Naive B cell (primary cell): Measurements from ENCODE around the gene MPND. TPM values are rescaled to one million over a fixed set of nuclear protein-coding genes. Genes with fewer than 3 reads are reported as not detected.
A peak's percentile ranks its signal among the peaks of the same experiment; 100 is the strongest.

Experiments used
- ATAC-seq, 2 donors: fragments of 150-1000 bp; cut with Tn5 transposase; 2 replicates each; pipeline ENCODE4 v1.10.0; 2021; ENCODE audit warnings: low read depth in 2 of 2, mild to moderate bottlenecking in 2 of 2, moderate library complexity in 2 of 2
- DNase-seq: peaks from one replicate; pipeline ENCODE4 v3.0.0; 2022
- H3K27ac Mint-ChIP-seq, 6 donors: one replicate each; pipeline ENCODE4 v1.8.0; 2020 to 2022; ENCODE audit warnings: mild to moderate bottlenecking in 6 of 6, mixed read lengths in 6 of 6, moderate library complexity in 5 of 6, inconsistent platforms in 2 of 6
- H3K27me3 Mint-ChIP-seq, 3 donors: one replicate each; pipeline ENCODE4 v1.8.0; 2021 to 2022; ENCODE audit warnings: mixed read lengths in 3 of 3, mild to moderate bottlenecking in 1 of 3
- H3K36me3 Mint-ChIP-seq, 2 donors: one replicate each; pipeline ENCODE4 v1.8.0; 2020 to 2022; ENCODE audit warnings: mixed read lengths in 2 of 2, inconsistent platforms in 1 of 2, mild to moderate bottlenecking in 1 of 2
- H3K4me1 Mint-ChIP-seq, 3 donors: one replicate each; pipeline ENCODE4 v1.8.0; 2020 to 2022; ENCODE audit warnings: mixed read lengths in 3 of 3, inconsistent platforms in 1 of 3, mild to moderate bottlenecking in 1 of 3, moderate library complexity in 1 of 3
- H3K4me3 Mint-ChIP-seq, 8 donors: one replicate each; pipeline ENCODE4 v1.8.0; 2020 to 2022; ENCODE audit warnings: mild to moderate bottlenecking in 8 of 8, mixed read lengths in 8 of 8, moderate library complexity in 8 of 8, inconsistent platforms in 2 of 8
- H3K9me3 Mint-ChIP-seq, 7 donors: one replicate each; pipeline ENCODE4 v1.8.0; 2020 to 2022; ENCODE audit warnings: mixed read lengths in 7 of 7, mild to moderate bottlenecking in 5 of 7, inconsistent platforms in 2 of 7, moderate library complexity in 1 of 7
- polyA plus RNA-seq, 6 donors: library from polyadenylated mRNA; unstranded; fragments of 300-500 nt; fragmentation: Illumina TruSeq; gene quantifications; one replicate each; pipeline ENCODE4 v1.2.3, GENCODE V29; 2021; ENCODE audit warnings: low read depth in 6 of 6

The MPND gene
- polyA plus RNA-seq, 6 donors from 2014 or later, result 4.6 to 6.3 (median 5.4) TPM

DNA sequence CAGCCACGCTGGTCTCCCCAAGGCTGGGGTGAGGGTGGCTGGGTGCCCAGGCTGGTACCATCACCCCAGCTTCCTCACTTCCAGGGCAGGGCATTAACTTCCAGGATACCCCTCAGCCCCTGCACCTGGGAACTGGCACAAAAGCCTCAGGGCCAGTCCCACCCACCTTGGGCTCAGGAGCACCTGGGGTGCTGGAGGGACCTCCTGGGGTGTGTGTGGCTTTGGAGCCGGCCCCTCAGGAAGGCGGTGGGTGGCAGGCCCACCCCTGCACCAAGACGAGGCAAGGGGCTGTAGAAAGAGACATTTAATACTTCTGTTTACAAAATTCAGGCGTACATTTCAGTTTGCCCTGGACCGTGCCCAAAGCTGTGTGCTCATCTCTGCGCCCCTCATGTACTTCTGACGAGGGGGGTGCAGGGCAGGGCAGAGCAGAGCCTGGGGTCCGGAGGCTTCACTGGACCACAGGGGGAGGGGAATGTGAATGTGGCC lies 16.8 kb downstream of the MPND start:
- Mint-ChIP-seq H3K4me1 (no peaks in the 10 kb centered on the region), H3K27me3 (no peaks in the 10 kb centered on the region), H3K27ac (peak overlapping the region in 2 of 6 donors; percentile 42 to 65), H3K9me3 (no peaks in the 10 kb centered on the region), H3K4me3 (no peak overlapping the region), H3K36me3 (no peaks in the 10 kb centered on the region)
- no peak for ATAC-seq
- DNase-seq, result no peak

DNA sequence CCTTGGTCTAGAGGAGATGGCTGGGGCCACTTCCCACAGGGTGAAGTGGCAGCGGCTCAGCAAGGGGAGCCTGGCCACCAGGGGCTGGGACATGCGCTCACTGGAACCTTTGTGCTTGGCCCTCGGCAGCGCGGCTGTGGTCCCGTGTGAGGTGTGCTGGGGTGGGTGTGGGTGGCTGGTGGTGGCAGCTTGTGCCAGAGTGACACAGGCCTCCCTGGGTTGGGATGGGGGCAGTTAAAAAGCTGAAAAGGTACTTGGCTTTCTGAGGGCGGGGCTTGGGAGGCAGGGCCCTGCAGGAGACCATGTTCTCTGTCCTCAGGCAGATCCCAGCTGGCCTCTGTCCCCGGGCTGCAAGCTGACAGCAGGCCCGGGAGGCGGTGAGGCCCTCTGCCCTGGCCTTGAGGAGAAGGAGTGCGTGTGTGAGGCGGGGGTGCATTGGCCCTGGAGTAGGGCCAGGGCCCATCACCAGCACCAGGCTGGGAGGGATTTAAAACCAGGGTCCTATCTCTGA lies 17.3 kb downstream of the MPND start:
- Mint-ChIP-seq H3K4me1 (no peaks in the 10 kb centered on the region), H3K27ac (peak overlapping the region in 2 of 6 donors; percentile 65 to 84), H3K27me3 (no peaks in the 10 kb centered on the region), H3K9me3 (no peaks in the 10 kb centered on the region), H3K4me3 (no peak overlapping the region), H3K36me3 (no peaks in the 10 kb centered on the region)
- no peak for DNase-seq
- no peak for ATAC-seq

DNA sequence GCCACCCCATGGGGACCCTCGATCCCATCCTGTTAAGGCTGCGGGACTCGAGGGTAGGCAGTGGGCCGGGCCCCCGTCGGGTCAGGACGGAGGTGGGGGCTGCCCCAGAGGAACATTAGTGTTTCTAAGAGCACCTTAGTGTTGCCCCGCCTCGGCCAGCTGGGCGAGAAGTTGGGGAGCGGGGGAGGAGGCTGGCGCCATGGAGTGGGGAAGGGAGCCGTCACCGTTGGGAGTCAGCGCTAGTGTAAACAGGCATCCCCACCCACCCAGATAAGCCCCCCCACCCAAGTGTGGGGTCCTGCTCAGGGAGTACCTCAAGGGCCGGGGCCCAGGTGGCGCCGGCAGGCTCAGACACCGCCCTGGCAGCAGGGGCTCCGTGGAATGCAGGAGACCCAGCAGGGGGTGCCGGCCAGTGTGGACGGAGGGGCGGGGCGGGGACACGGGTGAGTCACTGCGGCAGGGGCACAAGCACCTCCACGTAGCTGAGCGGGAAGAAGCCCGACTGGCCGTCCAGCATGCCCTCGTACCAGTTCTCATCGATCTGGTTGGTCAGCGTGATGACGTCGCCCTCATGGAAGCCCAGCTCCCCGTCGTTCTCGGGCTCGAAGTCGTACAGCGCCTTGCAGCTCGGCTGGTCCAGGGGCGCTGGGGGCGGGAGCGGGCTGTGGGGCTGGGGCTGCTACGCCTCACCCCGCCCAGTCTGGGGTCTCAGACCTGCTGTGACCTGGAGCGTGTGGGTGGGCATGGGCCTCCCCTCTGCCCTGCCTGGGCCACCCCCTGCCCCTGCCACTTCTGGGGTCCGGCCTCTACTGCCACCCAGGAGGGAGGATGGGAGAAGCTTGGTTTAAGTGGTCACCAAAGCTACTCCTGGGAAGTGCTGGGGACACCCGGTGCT lies 18.0 kb downstream of the MPND start:
- Mint-ChIP-seq H3K36me3 (no peaks in the 10 kb centered on the region), H3K27me3 (no peaks in the 10 kb centered on the region), H3K4me3 (no peak overlapping the region)

DNA sequence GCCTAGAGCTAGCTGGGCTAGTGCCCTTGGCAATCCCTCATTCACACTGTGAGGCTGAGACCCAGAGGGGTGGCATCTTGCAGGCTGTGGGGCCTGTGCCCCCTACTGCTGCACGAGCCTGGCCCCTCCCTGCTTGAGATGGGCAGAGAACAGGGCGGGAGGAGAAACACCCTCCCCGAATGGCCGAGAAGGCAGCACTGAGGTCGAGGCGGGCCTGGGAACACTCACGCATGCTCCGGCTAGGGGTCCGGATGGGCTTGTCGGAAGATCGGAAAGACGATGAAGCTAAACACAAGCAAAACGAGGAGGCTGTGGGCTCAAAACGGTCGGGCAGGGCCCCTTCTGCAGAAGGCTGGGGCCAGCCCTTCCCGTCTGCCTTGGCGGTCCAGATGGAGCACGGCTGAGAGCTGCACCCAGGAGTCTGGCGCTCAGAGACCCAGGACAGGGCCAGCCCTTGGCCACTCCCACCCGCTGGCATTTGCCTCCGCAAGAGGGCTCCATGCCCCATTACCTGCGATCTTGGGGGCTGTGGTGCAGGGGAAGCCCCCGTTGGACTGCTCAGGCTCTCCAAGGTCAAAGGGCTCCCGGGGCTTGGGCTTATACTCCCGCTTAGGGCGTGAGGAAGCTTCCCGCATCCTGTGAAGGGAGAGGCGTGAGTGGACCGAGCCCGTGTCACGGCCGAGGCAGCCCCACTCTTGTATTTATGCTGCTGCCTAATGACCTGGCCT lies 18.9 kb downstream of the MPND start:
- no peak overlapping the region for H3K27ac Mint-ChIP-seq
- peaks cover 0 to 4% (median 3%) of the 10 kb centered on the region in 3 donors for H3K4me1 Mint-ChIP-seq
- ATAC-seq (no peak), DNase-seq (no peak)
- no peaks in the 10 kb centered on the region for H3K36me3 Mint-ChIP-seq
- no peak overlapping the region for H3K4me3 Mint-ChIP-seq
- no peaks in the 10 kb centered on the region for H3K27me3 Mint-ChIP-seq
- H3K9me3 Mint-ChIP-seq, result no peaks in the 10 kb centered on the region

More for the DNA sequence above, 18.0 kb downstream of the MPND start:
- Mint-ChIP-seq H3K4me1 (peaks cover 0 to 1% (median 0%) of the 10 kb centered on the region in 3 donors), H3K27ac (peak overlapping the region in 1 of 6 donors; percentile 84), H3K9me3 (no peaks in the 10 kb centered on the region)
- ATAC-seq (no peak), DNase-seq (no peak)

DNA sequence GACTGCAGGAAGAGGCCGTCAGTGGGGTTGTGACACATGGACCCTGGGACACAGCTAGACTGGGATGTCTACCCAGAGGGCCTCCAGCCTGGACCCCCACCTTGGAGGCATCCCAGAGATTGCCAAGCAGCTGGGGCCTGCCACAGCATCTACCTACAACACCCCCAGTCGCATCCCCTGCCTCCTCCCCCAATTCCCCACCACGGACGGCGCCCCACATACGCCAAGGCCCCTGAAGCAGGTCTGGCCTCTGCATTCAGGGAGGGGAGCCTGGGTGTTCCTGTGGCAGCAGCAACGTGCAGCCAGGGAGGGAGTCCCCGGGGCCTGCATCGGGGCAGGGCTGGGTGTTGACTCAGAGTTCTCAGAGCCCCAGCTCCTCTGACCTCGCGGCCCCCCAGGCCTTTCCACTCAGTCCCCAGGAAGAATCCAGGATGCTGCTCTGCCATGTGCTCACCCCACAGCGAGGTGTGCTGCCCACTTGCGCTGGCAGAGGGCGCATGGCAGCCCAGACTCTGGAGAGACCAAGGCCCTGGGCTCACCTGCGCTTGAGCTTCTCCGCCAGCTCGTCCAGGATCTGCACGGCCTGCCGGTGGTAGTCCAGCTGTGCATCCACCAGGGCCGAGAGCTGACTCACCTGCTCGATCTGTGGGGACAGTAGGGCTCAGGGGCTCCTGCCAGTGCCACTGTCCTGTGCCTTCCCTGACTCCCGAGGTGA lies 19.6 kb downstream of the MPND start:
- no peak overlapping the region for H3K27ac Mint-ChIP-seq

DNA sequence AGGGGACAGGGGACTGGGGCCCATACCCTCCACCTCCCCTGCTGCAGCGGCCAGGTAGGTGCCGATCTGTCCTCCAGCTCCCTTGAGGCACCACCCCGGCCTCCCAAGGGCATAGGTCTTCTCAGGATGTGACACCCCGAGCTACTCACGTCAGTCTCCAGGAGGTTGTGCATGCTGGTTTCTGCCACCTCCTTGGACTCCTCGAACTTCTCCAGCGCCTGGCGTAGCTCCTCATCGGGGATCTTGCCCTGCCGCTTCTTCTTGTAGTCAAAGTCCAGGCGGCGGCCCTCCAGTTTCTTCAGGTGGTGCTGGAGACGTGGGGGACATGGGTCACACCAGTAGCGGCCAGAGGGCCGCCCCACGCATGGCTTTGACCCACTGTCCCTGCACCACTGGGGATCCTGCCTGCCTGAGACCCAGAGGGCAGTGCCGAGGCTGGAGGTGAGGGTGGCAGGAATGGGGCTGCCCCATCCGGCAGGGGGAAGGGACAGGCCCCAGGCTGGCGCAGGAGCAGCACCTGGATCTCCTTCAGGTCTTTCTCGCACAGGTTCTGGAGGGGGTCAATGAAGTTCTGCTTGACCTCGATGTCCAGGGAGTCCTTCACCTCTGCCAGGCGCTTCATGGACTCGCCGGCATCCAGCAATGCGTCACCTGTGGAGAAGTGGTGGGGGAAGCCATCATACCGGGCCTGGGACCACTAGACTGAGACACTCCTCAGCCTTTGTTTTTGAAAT lies 20.4 kb downstream of the MPND start:
- Mint-ChIP-seq H3K4me1 (peaks cover 12 to 15% (median 13%) of the 10 kb centered on the region in 3 donors), H3K4me3 (no peak overlapping the region), H3K27ac (peak overlapping the region in 1 of 6 donors; percentile 38), H3K36me3 (no peaks in the 10 kb centered on the region), H3K27me3 (no peaks in the 10 kb centered on the region), H3K9me3 (no peaks in the 10 kb centered on the region)
- DNase-seq (no peak), ATAC-seq (no peak)

More for the DNA sequence above, 19.6 kb downstream of the MPND start:
- ATAC-seq (no peak), DNase-seq (no peak)
- Mint-ChIP-seq H3K4me3 (no peak overlapping the region), H3K36me3 (no peaks in the 10 kb centered on the region), H3K9me3 (no peaks in the 10 kb centered on the region), H3K27me3 (no peaks in the 10 kb centered on the region), H3K4me1 (peaks cover 4 to 9% (median 8%) of the 10 kb centered on the region in 3 donors)

DNA sequence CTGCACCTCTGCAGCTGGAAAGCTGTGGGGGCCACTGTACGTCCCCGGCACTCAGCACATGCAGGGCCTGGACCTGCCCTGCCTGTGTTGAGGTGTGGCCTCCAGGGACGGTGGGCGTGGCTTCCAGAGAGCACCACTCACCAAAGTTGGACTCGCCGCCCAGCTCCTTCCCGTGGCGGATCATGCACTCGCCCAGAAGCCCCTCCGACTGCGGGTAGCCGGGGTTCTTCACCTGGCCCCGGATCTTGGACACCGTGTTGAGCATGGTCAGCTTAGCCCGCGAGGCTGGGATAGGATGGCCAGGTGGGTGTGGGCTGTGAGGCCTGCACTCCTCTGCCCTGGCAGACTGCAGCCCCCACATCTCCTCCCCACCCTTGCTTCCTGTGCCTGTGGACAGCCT lies 22.0 kb downstream of the MPND start:
- no peaks in the 10 kb centered on the region for H3K27me3 Mint-ChIP-seq
- no peak overlapping the region for H3K4me3 Mint-ChIP-seq
- DNase-seq, result no peak
- H3K27ac Mint-ChIP-seq, result no peak overlapping the region
- H3K9me3 Mint-ChIP-seq, result no peaks in the 10 kb centered on the region
- no peaks in the 10 kb centered on the region for H3K36me3 Mint-ChIP-seq
- H3K4me1 Mint-ChIP-seq, result peaks cover 23 to 27% (median 26%) of the 10 kb centered on the region in 3 donors
- ATAC-seq, result no peak

DNA sequence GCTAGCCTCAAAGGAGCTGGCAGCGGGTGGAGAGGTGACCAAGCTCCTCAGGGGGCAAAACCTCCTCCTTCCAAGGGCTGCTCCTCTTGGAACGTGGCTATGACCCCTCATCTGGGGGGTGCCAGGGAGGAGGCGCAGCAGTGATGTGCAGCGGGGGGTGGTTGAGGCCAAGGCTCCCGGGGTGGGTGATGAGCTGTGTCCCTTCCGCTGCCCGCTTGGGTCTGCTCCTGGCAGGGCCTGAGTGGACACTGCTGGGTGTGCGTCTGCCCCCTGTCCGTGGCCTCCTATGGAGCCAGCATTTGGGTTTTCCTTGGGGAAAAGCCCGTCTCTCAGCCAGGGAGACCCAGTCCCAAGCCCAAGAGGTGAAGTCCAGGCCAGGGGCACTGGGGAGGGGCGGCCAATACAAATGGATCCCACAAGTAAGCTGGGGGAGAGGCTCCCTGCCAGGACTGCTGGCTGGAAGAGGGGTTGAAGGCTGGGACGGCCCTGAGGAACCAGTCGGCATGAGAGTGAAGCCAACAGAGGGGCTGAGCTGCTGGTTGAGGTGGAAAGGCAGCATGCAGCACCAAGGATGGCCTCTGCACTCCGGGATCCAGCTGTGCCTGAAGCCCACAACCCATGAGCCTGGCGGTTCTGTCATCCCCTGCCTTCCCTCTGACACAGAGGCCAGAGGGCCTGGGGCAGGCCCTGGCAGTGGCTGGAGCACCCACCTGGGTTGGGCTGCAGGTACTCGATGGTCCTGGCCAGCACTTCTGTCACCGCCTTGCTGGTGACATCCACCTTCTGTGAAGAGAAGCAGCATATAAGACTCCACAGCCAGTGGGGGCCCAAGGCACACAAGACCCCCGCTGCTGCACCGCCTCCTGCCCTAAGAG lies 22.7 kb downstream of the MPND start:
- no peak for DNase-seq
- H3K27ac Mint-ChIP-seq, result peak overlapping the region in 4 of 6 donors; percentile 42 to 94 (median 77)
- no peak overlapping the region for H3K4me3 Mint-ChIP-seq
- peaks cover 25 to 34% (median 33%) of the 10 kb centered on the region in 3 donors for H3K4me1 Mint-ChIP-seq
- H3K36me3 Mint-ChIP-seq, result no peaks in the 10 kb centered on the region
- H3K9me3 Mint-ChIP-seq, result no peaks in the 10 kb centered on the region
- ATAC-seq, result no peak
- no peaks in the 10 kb centered on the region for H3K27me3 Mint-ChIP-seq

DNA sequence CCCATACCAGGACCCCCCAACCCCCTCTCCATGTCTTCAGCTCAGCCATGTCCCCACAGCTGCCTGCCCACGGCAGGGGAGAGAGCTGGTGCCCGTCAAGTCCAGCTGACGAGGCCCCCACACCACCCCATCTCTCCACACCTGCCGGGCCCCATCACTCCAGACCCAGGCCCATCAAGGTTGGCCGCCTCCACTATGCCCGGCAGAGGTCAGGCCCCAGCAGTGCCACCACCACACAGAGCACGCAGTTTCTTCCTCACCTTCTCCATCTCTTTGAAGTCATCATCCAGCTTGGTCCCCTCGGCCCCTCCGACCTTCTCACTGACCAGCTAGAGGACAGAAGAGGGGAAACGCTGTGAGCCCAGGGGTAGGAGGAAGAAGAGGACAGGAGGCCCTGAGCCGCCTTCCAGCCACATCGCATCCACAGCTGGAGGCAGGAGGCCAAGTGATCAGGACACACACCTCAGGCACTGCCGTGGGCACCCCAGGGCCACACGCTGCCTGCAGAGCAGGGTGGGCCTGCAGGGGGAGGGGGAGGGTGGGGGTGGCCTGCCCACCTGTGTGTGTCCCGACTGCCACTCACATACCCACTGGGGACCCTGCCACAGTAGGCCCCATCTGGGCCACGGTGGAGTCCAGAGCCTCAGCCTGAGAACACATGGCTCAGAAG lies 23.4 kb downstream of the MPND start:
- Mint-ChIP-seq H3K27ac (peak overlapping the region in 5 of 6 donors; percentile 33 to 97 (median 87)), H3K4me3 (peak overlapping the region in 2 of 8 donors; percentile 33 to 73), H3K27me3 (no peaks in the 10 kb centered on the region), H3K4me1 (peaks cover 29 to 41% (median 41%) of the 10 kb centered on the region in 3 donors), H3K9me3 (no peaks in the 10 kb centered on the region), H3K36me3 (no peaks in the 10 kb centered on the region)
- DNase-seq (no peak), ATAC-seq (no peak)

DNA sequence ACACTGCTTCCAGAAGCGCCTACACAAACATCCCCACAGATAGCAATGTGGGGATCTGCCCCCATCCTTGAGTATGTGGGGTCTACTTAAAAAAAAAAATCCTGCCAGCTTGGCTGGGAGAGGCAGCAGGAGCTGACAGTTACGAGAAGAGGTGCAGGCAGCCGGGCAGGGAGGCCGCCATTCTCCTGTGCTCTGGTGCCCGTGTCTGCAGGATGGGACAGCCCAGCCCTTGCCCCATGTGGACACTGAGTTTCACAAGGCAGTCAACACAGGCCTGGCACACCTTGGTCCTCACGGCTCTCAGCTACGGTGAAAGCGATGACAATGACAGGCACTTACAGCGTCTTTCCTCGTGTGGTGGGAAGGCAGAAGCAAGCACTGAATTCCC lies 24.0 kb downstream of the MPND start:
- no peak for ATAC-seq
- Mint-ChIP-seq H3K4me1 (peaks cover 33 to 46% (median 46%) of the 10 kb centered on the region in 3 donors), H3K4me3 (peak overlapping the region in 2 of 8 donors; percentile 33 to 73), H3K36me3 (no peaks in the 10 kb centered on the region), H3K9me3 (no peaks in the 10 kb centered on the region), H3K27me3 (no peaks in the 10 kb centered on the region), H3K27ac (peak overlapping the region; percentile 33 to 97 (median 95))
- no peak for DNase-seq

DNA sequence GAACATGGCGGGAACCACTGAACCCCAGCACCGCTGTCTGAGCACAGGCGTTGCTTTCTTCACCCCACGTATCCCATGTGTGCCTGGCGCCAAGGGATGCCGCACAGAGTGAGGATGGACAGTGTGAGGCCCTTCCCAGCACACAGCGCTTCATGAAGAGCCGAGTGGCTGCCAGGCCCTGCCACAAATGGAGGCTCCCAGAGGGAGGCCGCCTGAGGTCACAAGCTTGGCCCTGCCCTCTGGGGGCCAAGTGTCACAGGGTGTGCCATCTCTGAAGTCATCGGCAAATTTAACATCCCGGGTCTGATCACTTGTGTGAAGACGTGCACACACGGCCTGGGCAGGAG lies 24.4 kb downstream of the MPND start:
- H3K4me1 Mint-ChIP-seq, result peaks cover 36 to 51% (median 50%) of the 10 kb centered on the region in 3 donors
- DNase-seq, result peak; percentile 27
- peak overlapping the region; percentile 86 to 97 (median 95) for H3K27ac Mint-ChIP-seq
- no peaks in the 10 kb centered on the region for H3K9me3 Mint-ChIP-seq
- H3K27me3 Mint-ChIP-seq, result no peaks in the 10 kb centered on the region
- no peaks in the 10 kb centered on the region for H3K36me3 Mint-ChIP-seq
- peak in 1 of 2 donors; percentile 14 for ATAC-seq
- H3K4me3 Mint-ChIP-seq, result peak overlapping the region in 2 of 8 donors; percentile 32 to 73
